HG02885 (cell line): ENCODE measurements around the gene DTNBP1.

Experiments
- ATAC-seq: cut with Tn5 transposase; IDR thresholded peaks from one replicate; pipeline ENCODE4 v1.9.1; 2021; ENCODE audit warnings: mild to moderate bottlenecking; ENCODE audit not compliant: unreplicated experiment, poor library complexity

The DTNBP1 gene

DNA sequence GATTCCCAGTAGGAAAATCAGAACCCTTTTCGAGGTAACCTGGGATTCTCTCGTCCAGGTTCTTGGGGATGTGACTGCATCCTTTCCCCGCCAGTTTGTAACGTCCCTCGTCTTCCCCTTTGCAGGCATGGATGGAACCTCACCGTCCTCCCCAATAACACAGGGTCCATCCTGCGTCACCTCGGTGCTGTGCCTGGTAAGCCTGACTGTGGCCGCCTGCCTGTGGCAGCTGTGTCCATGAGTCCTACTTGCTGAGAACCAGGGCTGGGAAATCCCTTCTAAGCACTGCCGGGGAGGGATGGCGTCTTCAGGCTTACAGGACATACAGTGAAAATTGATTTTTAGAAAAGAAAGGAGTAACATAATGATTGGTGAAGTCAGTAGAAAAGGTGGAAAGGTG lies 155.6 kb downstream of the DTNBP1 start:
- ATAC-seq = no peak

- no peak for ATAC-seq
These were observed 156.8 kb downstream of the DTNBP1 start for GRCh38 chr6:15506066-15506465.

- no peak for ATAC-seq
These were observed 157.3 kb downstream of the DTNBP1 start for GRCh38 chr6:15505463-15505918.

GRCh38 chr6:15504581-15505350 lies 158.1 kb downstream of the DTNBP1 start:
- ATAC-seq = no peak

DNA sequence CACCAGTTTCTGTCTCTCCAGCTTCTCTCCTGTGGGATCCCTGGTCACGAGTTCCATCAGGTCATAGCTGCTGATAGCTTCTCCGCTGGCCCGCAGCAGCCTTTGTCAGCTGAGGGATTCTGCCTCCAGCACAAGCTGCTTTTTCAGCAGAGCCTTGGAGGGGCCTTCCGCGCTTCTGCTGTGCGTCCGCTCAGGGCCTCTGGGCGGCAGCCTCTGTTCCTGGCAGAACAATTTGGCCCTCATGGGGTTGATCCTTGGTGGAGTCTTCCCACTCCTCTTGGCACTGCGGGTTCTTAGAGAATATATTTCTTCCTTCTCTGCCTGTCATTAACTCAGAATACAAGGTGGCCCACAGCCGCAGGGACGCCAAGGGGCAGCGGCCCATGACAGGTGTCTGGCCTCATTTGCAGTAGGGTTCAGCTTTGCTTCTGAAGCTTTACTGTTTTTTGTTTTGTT lies 158.8 kb downstream of the DTNBP1 start:
- no peak for ATAC-seq

DNA sequence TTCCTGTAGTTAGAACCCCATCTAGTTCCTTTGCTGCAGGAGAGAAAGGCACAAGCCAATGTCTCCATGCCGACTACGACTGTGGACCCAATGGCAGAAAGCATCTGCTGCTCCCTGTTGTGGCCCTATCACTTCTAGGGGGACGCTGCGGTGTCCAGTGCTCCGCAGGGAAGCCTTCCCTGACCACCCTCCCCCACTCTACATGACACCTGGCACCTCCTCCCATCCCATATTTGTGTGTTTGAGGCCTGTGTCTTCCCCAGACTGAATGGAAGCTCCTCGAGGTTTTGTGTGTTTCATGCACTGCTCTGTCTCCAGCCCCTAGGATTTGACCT lies 159.5 kb downstream of the DTNBP1 start:
- ATAC-seq = no peak

- ATAC-seq = no peak
These were observed 160.1 kb downstream of the DTNBP1 start for GRCh38 chr6:15502446-15503345.

GRCh38 chr6:15501826-15502445 lies 160.9 kb downstream of the DTNBP1 start:
- no peak for ATAC-seq

- ATAC-seq = no peak
These were observed 161.7 kb downstream of the DTNBP1 start for GRCh38 chr6:15500901-15501825.

GRCh38 chr6:15500078-15500740 lies 162.6 kb downstream of the DTNBP1 start:
- no peak for ATAC-seq

- ATAC-seq = no peak
These were observed 163.2 kb downstream of the DTNBP1 start for GRCh38 chr6:15499591-15499990.

DNA sequence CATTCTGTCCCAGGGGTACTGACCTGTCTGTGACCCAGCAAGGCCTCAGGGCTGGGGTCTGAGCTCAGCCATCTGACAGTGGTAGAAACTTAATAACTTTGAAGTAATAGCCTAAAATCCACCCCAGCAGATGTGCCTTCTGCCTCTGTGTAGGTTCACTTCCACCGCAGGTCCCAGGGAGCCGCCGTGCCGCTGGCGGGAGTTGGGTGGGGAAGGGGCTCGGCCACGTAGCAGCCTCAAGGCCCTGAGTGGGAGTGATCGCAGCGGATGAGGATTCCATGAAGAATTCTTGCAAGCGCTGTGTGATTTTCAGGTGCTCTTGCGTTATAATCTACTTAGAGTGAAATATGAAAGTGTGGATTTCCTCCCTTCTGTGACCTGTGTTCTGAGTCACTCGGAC lies 163.7 kb downstream of the DTNBP1 start:
- ATAC-seq = no peak

GRCh38 chr6:15498640-15499039 lies 164.2 kb downstream of the DTNBP1 start:
- no peak for ATAC-seq

DNA sequence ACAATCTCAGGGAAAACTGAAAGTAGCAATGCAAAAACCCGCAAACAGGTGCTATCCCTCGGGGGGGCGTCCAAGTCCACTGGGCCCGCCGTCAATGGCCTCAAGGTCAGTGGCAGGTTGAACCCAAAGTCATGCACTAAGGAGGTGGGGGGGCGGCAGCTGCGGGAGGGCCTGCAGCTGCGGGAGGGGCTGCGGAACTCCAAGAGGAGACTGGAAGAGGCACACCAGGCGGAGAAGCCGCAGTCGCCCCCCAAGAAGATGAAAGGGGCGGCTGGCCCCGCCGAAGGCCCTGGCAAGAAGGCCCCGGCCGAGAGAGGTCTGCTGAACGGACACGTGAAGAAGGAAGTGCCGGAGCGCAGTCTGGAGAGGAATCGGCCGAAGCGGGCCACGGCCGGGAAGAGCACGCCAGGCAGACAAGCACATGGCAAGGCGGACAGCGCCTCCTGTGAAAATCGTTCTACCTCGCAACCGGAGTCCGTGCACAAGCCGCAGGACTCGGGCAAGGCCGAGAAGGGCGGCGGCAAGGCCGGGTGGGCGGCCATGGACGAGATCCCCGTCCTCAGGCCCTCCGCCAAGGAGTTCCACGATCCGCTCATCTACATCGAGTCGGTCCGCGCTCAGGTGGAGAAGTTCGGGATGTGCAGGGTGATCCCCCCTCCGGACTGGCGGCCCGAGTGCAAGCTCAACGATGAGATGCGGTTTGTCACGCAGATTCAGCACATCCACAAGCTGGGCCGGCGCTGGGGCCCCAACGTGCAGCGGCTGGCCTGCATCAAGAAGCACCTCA lies 166.3 kb downstream of the DTNBP1 start:
- no peak for ATAC-seq

DNA sequence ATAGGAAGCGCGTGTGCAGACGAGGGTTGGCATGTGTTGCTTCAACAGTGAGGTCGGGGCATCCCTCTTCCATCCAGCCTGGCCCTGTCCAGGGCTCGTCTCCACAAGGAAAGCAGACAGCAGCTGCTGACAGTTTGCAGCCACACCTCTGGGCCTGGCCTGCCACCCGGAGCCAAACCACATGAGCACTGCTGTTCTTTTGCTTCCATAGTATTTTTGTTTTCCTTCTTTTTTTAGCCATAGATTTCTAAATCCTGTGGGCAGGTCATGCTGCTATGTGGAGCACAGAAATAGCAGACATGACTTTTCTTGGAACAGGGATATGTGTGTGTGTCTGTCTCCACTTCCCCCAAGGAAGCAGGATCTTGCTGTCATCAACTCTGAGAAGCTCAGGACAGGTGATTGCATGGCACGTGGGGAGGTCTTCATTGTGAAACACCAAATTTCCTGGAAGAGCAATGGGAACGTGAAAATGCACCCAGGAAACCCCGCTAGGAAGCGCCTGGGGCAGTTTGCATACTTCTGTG lies 167.4 kb downstream of the DTNBP1 start:
- ATAC-seq = no peak

DNA sequence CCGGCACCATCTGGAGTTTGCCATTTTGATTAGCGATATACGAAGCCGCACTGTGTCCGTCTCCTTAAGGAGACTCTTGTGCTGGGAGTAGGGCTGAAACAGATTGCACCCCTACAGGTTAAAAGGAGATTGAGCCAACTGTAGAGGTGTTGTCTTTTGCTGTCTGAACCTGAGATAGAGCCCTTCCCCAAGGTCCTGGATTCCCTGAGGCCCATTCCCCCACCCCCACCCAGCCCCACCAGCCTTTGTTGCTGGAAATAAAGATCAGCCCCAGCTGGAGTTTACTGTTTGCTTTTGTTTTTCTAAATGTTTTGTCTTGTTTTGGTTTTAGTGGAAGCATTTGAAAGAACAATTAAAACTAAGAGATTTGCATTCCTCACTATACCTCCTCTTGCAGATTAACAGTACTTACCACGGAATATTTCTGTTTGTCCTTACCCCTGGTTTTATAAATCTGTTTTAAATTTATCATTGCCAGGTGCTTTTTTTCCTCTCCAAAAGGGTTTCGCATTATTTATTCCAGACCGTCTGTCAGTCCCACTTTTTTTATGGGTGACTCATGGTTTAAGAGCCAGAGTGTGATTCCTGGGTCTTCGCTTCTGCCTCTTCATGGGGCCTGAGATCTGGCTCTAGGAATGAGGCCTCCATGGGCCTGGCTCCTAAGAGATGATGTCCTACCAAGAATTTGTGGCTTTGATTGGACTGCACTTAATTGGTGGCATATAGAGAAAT lies 169.2 kb downstream of the DTNBP1 start:
- no peak for ATAC-seq

GRCh38 chr6:15491986-15492269 lies 170.9 kb downstream of the DTNBP1 start:
- ATAC-seq = no peak
